A673 (cell line): ENCODE data around the gene TFR2.

Experiments
- EZH2 ChIP-seq: fragments of 200-600 bp; sonication (generic); IDR thresholded peaks from 2 replicates; pipeline ENCODE4 v1.6.1; 2017; ENCODE audit warnings: borderline replicate concordance, low read depth, mild to moderate bottlenecking, mixed read lengths, antibody characterized with exemption, low read length; ENCODE audit not compliant: poor library complexity, severe bottlenecking
- TF ChIP-seq, protein P1 (sequence below): fragments of 300-800, 200-600 bp; sonication (generic); conservative IDR thresholded peaks from 2 replicates; pipeline ENCODE4 v1.5.1; 2017; ENCODE audit warnings: low read depth, mild to moderate bottlenecking, antibody characterized with exemption, low read length, moderate library complexity, mixed read lengths

DNA sequence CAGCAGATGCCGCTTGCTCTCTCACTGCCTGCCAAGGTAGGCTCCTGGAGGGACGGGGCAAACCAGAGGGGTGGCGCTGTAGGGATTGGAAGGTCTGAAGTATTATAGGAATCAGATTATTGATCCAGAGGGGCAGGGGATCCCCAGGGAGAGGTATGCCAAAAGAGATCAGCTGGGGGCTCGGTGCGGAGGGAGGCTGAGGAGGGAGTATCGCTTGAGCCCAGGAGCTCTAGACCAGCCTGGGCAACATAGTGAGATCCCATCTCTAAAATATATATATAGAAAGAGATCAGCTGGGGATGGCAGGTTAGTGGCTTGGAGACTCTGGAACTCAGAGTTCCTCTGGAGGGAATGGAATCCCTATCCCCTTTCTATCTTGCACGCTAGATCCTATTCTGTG lies 46.2 kb downstream of the TFR2 start:
- TF ChIP-seq, protein P1, sequence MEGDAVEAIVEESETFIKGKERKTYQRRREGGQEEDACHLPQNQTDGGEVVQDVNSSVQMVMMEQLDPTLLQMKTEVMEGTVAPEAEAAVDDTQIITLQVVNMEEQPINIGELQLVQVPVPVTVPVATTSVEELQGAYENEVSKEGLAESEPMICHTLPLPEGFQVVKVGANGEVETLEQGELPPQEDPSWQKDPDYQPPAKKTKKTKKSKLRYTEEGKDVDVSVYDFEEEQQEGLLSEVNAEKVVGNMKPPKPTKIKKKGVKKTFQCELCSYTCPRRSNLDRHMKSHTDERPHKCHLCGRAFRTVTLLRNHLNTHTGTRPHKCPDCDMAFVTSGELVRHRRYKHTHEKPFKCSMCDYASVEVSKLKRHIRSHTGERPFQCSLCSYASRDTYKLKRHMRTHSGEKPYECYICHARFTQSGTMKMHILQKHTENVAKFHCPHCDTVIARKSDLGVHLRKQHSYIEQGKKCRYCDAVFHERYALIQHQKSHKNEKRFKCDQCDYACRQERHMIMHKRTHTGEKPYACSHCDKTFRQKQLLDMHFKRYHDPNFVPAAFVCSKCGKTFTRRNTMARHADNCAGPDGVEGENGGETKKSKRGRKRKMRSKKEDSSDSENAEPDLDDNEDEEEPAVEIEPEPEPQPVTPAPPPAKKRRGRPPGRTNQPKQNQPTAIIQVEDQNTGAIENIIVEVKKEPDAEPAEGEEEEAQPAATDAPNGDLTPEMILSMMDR: no peak
- no peak for TF ChIP-seq EZH2
